HG02623 (cell line): ENCODE measurements around the gene CDHR4.
A peak's percentile ranks its signal among the peaks of the same experiment; 100 is the strongest.
"Not testable (repeated sequence)": the region's sequence is repeated elsewhere in the genome, so short reads cannot be mapped to it uniquely, and the experiment has no call there.

ENCODE experiments used
- ATAC-seq: cut with Tn5 transposase; IDR thresholded peaks from one replicate; pipeline ENCODE4 v1.9.1; 2021; ENCODE audit warnings: moderate library complexity; ENCODE audit not compliant: unreplicated experiment

The CDHR4 gene

DNA sequence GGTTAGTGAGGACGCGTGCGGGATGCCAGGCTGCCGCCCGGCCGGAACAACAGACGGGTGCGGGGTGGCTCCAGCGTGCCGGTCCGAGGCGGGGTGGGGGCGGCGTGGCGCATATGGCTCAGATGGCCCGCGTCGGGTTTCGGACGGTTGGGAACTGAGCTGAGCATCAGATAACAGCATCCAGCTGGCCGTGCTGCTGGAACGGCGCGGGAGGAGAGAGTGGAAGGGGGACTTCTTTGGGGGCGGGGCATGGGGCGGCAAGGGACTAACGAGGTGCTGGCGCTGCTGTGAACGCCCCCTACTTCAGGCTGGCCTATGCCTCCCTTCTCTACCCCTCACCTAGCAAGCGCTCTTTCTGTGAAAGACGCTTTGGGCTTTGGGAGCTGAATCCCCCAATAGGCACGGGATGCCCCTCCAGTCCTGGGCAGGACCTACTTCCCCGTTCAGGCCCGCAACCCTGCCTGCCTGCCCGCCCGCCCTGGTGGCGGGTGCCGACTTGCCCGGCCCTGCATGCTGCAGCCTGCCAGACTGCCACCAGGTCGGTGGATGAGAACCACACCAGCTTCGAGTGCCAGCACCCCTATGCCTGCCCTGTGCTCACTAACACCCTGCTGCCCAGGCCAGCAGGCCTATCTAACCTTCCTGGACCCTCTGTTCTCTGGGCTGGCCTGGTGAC, 3.9 kb upstream of the CDHR4 start:
- peak; percentile 7 for ATAC-seq

DNA sequence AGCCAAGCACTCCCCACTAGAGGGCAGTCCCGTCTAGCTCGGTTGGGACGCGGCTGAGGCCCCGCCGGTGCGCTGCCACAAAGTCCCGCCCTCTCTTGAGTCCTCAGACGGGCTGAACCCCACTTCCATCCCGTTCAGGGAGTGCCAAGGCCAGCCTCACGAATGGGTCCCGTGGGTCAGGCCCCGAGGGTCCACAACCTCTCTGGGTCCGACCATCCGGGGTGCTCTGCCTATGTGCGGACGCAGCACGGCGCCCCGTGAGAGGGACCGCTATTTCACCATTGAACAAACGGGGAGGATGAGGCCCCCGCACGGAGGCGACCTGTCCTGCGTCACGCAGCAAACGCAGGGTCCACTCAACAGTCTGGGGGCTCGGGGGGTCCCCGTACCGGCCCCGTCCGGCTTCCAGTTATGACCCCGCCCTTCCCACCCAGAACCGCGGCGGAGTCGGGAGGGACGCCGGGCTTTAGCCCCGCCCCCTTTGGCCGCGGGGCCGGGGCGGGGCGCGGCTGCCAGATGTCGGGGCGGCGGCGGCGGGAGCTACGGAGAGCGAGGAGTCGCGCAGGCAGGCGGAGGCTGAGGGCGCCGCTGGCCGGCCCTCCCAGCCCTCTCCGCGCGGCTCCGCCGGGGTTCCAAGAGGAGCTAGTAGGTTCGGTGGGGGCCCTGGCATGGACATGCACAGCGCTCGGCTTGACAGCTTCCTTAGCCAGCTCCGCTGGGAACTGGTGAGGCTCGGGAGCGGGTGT, 3.2 kb upstream of the CDHR4 start, which contains the start of gene INKA1:
Gene INKA1 (plus strand): TSS at position 543 of the 746 bp plus-strand sequence. CDS start 132 bp downstream, at position 675.
- ATAC-seq, result peak; percentile 58

DNA sequence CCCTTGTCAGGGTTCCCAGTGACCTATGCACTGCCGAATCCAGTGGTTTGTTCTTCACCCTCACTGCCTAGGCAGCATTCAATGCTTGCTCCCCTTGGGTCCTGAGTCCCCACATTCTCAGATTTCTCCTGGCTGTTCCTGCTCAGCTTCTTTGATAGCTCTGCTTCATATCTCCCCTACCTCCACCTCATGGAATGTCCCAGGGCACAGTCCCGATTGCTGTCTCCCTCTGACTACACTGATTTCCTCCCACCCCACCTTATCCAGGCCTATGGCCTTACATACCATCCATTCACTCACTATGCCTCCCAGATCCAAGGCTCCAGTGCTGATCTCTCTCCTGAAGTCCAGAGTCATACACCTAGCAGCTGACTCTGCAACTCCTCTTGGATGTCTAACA, 1.5 kb upstream of the CDHR4 start:
- ATAC-seq, result no peak

DNA sequence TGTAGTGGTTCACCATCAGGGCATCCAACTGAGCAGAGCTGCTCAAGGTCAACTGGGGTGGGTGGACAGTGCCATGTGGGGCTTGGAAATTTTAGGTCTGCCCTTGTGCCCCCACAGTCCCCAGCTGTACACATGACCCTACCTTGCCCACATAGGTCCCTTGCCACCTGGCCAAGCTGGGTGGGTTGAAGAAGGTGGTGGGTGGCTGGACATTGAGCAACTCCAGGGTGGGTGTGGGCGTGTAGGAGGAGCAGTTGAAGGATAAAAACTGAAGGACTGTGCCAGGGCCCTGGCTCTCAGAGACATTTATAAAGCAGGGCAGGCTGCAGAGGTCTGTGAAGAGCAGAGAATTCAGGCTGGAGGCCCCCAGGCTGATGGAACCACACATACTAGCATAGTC, 568 bp downstream of the CDHR4 start:
- no peak for ATAC-seq

DNA sequence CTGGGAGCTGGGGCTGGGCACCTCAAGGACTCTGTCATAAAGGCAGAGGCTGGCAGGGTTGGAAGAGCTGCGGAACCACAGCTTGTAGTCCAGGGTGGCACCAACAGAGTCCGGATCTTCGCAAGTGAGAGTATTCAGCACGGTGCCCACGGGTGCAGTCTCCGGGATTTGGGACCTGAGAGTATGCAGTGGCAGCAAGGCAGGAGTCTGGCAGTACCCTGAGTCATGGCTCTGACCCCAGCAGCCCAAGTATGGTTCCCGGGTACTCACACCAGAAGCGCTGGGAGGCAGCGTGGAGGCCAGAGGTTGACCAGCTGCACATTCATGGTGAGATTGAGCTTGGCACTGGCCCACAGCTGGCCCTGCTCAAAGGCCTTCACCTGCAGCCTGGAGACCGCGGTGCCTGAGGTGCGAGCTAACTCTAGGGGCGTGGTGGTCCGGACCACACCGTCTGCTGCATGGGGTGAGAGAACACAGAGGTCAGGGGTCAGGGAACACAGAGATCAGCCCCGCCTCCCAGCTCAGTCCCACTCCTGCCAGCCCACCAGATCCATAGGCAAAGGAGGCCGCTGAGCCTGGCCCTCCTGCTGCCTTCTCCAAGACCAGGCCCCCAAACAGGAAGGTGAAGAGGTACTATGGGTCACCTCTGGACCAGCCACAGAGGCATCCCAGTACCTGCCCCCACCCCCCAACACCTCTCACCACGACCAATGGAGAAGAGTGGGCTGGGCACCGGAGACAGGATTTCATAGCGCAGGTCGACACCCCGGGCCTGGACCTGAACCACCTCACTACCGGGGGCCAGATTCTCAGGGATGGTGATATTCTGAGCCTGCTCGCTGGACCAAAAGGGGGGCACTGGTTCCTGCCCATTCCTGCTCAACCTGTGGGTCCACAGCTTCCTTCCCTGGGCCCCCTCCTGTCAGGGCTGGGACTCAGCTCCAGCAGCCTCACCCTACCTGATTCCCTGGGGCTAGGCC, 4.5 kb downstream of the CDHR4 start:
- no peak for ATAC-seq

DNA sequence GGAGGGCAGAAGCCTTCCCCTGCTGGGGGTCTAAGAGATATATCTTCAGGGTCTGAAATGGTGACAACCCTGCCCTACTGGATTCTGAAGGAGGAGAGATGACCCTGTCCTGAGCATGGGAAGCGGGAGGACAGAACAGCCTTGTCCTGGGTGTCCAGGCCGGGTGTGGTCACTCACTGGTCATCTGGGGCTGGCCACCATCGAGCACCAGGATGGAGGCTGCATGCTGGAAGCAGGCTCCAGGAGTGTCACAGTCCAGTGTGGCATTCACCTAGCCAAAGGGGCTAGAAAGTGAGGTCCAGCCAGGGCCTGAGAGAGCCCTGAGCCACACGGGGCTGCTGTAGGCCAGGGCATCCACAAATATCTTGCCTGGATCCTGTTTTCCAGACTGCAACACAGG, 5.2 kb downstream of the CDHR4 start:
- no peak for ATAC-seq

DNA sequence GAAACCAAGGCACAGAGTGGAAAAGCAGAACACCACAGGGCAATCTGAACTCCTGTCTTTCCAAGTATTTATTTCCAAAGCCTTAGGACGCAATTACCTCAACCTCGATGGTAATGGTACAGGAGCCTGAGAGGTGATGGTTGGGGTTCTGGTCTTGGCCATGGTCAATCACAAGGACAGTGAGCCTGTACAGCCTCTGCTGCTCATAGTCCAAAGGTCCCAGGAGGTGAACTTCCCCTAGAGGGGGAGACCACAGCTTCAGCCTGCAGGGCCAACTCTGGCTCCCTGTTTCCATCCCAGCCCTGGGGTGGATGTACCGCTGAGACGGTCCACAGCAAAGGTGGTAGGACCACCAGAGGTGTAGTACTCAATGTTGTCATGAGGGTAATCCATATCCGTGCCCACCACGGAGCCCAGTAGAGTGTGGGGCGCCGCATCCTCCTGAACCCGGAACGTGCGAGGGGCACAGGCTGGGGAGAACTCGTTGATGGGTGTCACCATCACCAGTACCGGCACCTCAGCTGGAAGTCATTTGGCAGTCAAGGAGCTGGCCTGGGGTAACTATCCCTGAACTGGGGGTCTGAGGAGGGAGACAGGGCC, 6.1 kb downstream of the CDHR4 start:
- ATAC-seq, result no peak

DNA sequence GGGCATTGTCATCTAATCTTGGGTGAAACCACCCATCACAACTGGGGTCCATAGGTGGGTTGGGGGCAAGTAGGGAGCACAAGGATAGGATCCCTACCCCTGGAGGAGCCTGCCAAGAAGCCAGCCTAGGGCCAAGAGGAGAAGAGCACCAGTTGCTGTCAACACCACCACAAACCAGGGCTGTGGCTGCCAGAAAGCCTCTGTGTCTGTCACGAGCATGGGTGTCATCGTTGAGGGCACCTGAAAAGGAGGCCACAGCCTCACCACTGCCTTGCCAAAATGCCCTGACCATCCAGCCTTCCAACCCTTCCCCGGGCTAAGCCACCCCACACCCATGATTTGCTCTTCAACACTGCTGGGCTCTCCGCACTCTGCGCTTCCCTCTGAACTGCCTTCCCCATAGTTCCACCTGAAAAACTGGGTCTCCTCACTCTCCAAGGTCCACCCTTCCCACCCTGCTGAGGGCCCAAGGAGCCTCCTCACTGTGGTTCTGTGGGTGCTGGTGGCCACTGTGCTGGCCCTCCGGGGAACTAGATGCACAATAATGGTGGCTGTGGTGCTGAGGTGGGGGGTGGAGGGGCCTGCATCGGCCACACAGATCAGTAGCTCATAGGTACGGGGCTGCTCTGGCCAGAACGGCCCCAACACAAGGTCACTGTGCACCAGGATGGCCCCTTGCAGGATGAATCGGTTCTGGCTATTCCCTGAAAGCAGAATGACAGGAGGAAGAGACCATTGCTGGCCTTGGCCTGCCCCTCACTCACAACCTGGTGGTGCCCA, 7.1 kb downstream of the CDHR4 start:
- ATAC-seq, result no peak

DNA sequence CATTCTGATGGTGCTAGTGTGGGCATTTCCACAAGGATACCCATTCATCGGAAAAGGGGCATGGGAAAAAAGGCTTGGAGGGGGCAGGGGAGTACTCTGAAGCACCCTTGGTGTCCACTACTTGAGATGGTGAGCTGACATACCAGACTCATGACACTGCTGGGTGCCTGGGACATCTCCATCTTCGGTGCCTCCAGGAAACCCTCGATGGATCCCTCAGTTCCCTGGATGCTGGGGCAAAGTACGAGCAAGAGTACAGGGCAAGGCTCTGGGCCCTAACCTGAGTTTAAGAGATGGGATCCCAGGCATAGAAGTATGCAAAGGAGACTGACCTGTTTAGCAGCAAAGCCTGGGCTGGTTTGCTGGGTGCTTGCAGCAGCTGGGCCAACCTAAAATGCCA, 8.1 kb downstream of the CDHR4 start:
- no peak for ATAC-seq

DNA sequence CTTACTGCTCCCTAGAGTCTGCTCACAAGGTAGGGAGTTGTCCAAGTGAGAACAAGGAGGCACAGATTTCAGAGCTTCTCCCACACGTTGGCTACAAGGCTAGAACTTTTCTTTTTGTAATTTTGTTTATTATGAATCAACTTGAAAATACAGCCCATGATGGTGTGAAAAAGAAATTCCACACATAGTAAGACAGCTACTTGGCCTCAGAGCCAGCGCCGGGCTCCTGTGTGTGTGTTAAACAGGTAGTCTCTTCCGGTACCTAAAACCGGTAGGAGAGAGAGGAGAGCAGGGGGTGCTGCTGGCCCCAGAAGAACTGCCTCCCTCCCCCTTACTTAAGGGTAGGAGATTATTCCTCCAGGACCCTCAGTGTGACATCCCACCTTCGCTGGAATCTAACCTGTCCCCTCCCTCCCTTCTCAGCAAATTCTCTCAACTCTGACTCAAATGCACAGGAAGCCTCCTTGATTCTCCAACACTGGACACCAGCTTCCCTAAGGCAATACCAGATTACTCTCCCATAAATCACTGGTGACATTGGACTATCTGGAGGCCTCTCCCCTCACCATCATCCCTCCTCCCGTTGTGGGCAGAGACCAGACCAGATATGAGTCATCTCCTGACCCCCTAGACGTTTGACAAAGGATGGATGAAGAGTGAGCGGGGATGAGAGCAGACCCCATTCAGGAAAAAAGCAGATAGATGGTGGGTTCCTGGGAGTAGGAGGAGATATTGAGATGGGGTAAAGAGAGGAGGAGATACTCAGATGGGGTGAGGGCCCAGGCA, 8.9 kb downstream of the CDHR4 start:
- ATAC-seq, result no peak

DNA sequence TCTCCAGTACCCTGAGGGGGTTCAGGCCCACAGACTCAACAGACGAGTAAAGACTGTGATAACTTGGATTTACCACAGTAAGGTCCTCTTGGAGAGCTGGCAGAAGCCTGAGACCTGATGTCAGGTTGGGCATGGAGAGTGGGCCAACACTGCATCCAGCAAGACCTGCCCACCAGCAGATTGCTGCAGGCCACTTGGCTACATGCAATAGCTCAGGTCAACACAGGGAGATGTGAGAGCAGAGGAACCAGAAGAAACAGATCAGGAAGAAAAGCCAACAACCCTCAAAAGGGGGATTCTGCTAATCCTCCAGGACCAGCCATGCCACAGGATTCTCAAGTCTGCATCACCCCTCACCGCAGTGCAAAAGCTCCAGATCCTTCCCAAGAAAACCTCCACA, 11.6 kb downstream of the CDHR4 start:
- no peak for ATAC-seq

DNA sequence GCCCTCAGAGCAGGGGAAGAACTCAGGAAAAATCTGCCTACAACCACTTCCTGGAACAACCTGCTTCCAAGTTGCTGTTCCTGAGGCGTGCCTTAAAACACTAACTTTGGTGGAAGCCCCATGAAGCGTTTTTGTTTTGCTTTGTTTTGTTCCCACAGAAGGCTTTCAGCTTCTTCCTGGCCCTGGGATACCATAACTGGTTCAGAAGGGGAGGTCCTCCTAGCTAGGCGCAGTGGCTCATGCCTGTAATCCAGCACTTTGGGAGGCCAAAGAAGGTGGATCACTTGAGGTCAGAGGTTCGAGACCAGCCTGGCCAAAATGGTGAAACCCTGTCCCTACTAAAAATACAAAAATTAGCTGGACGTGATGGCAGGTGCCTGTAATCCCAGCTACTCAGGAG, 12.1 kb downstream of the CDHR4 start:
- no peak for ATAC-seq

DNA sequence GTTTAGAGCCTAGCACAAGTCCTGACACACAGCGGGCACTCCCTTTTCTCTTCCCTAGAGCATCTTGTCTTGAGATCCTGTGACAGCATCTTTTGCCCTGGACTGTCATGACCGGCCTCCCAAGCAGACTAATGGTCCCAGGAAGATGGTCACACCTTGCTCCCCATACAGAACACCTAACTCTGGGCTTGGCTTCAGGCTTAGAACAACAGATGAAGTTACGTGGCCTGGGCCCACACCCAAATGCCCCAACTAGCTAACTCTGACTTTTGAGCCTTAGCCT, 12.6 kb downstream of the CDHR4 start:
- no peak for ATAC-seq

DNA sequence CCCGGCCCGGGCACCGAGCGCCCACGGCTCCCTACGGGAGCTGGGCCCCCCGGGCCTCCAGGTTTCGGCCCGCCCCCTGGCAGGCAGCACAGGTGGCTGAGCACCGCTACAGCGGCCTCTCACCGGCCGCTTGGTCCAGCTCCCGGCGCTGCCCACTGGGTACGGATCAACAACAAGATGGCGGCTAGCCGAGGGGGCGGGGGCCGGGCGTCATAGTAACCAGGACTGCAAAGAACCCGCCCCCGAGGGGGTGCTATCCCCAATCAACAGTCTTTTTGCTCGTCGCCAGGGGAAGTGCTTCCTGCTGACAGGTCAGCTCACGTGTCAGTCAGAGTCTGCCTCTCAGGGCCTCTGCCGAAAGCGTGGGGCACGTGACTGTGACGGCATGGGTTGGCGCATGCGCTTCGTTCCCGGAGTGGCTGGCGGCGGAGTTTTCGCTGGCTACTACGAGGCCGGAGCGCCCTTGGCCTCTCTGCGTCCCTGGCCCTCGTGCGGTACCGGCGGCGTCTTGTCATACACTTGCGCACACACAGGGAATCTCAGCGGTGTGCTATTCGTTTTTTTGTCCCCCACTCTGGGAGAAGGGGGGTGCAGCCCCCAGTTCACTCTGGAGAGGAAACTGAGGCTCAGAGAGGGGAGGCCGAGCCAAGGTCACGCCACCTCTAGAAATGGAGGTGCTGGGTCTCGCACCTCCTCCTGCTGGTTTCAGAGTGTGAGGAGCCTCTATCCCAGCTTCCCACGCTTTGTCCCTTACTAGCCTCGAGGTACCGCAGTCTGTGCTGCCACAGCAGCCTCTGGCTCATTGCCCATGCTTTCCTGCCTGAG, 13.1 kb downstream of the CDHR4 start, which contains the start of gene IP6K1:
Gene IP6K1 (minus strand): TSS at position 186 of the 825 bp plus-strand sequence. CDS start 38,502 bp downstream, outside the sequence.
- ATAC-seq, result peak; percentile 97

DNA sequence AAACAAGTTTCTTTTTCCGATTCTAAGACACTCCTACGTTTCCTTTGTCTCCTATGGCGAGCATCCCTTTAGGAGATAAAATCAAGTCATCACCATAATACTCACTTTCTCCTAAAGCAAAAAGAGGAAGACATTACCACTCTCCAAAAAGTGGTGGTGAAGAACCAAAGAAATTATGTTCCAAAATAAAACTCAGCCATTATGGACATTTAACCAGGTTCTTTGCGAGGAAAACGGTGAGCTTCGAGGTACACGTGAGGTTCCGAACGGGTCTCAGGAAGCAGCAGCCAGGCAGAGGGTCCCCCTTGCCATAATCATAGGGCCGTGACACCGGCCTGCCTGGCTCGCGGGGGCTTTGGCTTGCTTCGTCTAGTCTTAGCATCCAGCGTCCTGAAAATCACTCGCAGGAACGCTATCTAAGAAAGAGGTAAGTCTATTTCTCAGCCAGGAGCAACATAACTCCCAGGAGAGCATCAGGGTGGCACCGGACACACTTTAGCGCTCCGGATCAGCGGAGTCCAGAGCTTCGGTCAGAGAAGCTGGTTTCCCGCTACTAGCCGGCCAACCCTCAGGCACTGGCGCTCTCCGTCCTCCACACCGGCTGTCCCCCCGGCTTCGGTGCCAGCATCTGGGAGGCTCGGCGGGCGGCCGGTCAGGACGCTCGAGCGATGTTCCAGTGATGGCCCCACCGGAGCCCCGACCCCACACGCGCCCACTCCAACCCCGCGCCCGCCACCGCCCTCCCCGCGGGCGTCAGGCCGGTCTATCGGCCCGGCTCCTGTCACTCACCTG, 13.9 kb downstream of the CDHR4 start:
- ATAC-seq, result peak; percentile 28

DNA sequence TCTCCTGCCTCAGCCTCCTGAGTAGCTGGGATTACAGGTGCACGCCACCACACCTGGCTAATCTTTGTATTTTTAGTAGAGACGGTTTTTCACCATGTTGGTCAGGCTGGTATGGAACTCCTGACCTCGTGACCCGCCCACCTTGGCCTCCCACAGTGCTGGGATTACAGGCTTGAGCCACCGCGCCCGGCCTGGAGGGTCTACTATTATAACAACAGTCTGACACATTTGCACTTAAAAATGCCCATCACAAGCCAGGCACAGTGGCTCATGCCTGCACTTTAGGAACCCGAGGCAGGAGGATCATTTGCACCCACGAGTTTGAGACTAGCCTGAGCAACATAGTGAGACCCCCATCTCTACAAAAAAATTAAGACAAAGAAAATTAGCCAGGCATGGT, 17.4 kb downstream of the CDHR4 start:
- ATAC-seq, result not testable (repeated sequence)

DNA sequence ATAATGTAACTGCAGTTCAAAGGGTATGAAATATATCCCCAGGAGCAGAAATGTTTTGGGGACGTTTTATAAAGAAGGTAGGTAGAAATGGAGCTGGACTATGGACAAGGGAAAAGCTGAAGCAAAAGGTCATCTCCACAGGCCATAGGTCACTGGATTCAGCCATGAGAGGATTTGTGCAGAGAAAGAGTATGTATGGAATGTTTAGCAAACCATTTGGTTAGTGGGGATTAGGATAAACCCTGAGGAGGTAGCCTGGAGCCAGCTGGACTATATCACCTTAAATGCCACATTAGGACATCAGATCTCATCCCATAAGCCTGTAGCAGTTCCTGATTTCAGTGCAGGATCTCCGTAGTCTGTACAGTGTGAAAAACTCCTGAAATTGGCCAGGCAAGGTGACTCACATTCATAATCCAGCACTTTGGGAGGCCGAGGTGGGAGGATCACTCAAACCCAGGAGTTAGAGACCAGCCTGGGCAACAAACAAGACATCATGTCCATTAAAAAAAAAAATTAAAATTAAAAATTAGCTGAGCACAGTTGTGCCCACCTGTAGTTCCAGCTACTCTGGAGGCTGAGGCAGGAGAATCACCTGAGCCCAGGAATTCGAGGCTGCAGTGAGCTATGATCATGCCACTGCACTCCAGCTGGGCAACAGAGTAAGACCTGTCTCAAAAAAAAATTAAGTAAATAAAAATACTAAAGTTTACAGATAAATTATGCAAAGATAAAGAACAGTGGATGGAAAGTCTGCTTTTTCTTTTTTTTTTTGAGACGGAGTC, 18.1 kb downstream of the CDHR4 start:
- ATAC-seq, result no peak
